A549 (cell line): ENCODE results near the gene SNCAIP. TPM values are rescaled to one million over a fixed set of nuclear protein-coding genes. Genes with fewer than 3 reads are reported as not detected.

Experiments used
- ATAC-seq, 2 experiments: fragments of 200-7000 bp in 1 of 2; fragments of >200 bp in 1 of 2; cut with Nextera tagmentation in 1 of 2; cut with Tn5 transposase in 1 of 2; 3 replicates each; pipeline versions ENCODE4 v1.8.0 to v1.9.1; 2018 to 2020; ENCODE audit warnings: mild to moderate bottlenecking in 1 of 2, moderate library complexity in 1 of 2
- CTCF ChIA-PET: fragments of 300-600 bp; sonication (Branson Sonifier 250); formaldehyde crosslinking; extraction: SDS; loops from one replicate; lab custom pipeline; 2021; ENCODE audit warnings: antibody characterized with exemption, inconsistent platforms; lab: Yijun Ruan, JAX
- POLR2A ChIA-PET: fragments of 350-600 bp; formaldehyde crosslinking; extraction: SDS; loops from one replicate; lab custom pipeline; 2021; ENCODE audit warnings: antibody characterized with exemption, inconsistent platforms; lab: Yijun Ruan, JAX
- DNase-seq, 2 experiments: peaks; one replicate each; pipeline versions ENCODE4 v3.0.0 to v3.0.0-alpha.2; 2011 to 2016; ENCODE audit warnings: low read depth in 1 of 2, low spot score in 1 of 2
- FAIRE-seq: peaks from 2 replicates; lab custom pipeline; 2011; peaks lifted over from hg19 to GRCh38; lab: Jason Lieb, UNC
- H3K27ac ChIP-seq, 2 experiments: fragments of >200 bp; sonication (Bioruptor Twin); formaldehyde crosslinking; 3 replicates each; pipeline ENCODE4 v1.5.1; 2016 to 2017
- H3K4me1 ChIP-seq: fragments of >200 bp; sonication (Bioruptor Twin); formaldehyde crosslinking; 3 replicates; pipeline ENCODE4 v1.6.1; 2016
- H3K4me2 ChIP-seq: fragments of >200 bp; sonication (Bioruptor Twin); formaldehyde crosslinking; 3 replicates; pipeline ENCODE4 v1.6.1; 2016
- H3K4me3 ChIP-seq: fragments of >200 bp; sonication (Bioruptor Twin); formaldehyde crosslinking; 3 replicates; pipeline ENCODE4 v1.5.1; 2016
- H3K9me3 ChIP-seq: fragments of >200 bp; sonication (Bioruptor Twin); formaldehyde crosslinking; 3 replicates; pipeline ENCODE4 v1.6.1; 2016
- BCL3 ChIP-seq: fragments of >200 bp; sonication (Bioruptor Twin); formaldehyde crosslinking; IDR thresholded peaks from 3 replicates; pipeline ENCODE4 v1.6.1; 2016
- CBX2 ChIP-seq: fragments of 200-600 bp; sonication (generic); IDR thresholded peaks from 2 replicates; pipeline ENCODE4 v1.6.1; 2016; ENCODE audit warnings: low read depth, mild to moderate bottlenecking, borderline replicate concordance
- CEBPB ChIP-seq, 2 experiments: fragments of >200 bp in 1 of 2; sonication (Bioruptor Twin) in 1 of 2; formaldehyde crosslinking in 1 of 2; IDR thresholded peaks; 2 replicates each; pipeline ENCODE4 v1.6.1; 2012 to 2016
- CHD2 ChIP-seq: fragments of 150-350 bp; IDR thresholded peaks from 2 replicates; pipeline ENCODE4 v1.6.1; 2014; ENCODE audit warnings: low read length; ENCODE audit not compliant: partially characterized antibody
- EHMT2 ChIP-seq: fragments of 200-600 bp; sonication (generic); IDR thresholded peaks from 2 replicates; pipeline ENCODE4 v1.6.1; 2016; ENCODE audit warnings: antibody characterized with exemption, low read depth, mild to moderate bottlenecking, moderate library complexity
- EP300 ChIP-seq, 2 experiments: fragments of >200 bp; sonication (Bioruptor Twin); formaldehyde crosslinking; IDR thresholded peaks; 2 replicates in 1 of 2; 3 replicates in 1 of 2; pipeline ENCODE4 v1.6.1; 2016 to 2017
- FOSB ChIP-seq: fragments of 250-450 bp; sonication (Bioruptor Pico); IDR thresholded peaks from 2 replicates; pipeline ENCODE4 v1.5.0; 2020; ENCODE audit warnings: mild to moderate bottlenecking, moderate library complexity
- FOXS1 ChIP-seq: fragments of 250-450 bp; sonication (Bioruptor Pico); IDR thresholded peaks from 2 replicates; pipeline ENCODE4 v1.5.0; 2020; ENCODE audit warnings: mild to moderate bottlenecking, moderate library complexity
- GATA3 ChIP-seq: IDR thresholded peaks from 2 replicates; pipeline ENCODE4 v1.6.1; 2012; ENCODE audit warnings: borderline replicate concordance
- HDAC2 ChIP-seq: fragments of 200-600 bp; sonication (generic); IDR thresholded peaks from 2 replicates; pipeline ENCODE4 v1.6.1; 2016
- HES2 ChIP-seq: fragments of >200 bp; sonication (Bioruptor Twin); formaldehyde crosslinking; IDR thresholded peaks from 2 replicates; pipeline ENCODE4 v1.6.1; 2016
- HOXA7 ChIP-seq: fragments of 250-450 bp; sonication (Bioruptor Pico); IDR thresholded peaks from 2 replicates; pipeline ENCODE4 v1.5.0; 2020; ENCODE audit warnings: mild to moderate bottlenecking, moderate library complexity
- HOXB13 ChIP-seq: fragments of 250-450 bp; sonication (Bioruptor Pico); IDR thresholded peaks from 2 replicates; pipeline ENCODE4 v1.5.0; 2020; ENCODE audit warnings: low read depth, mild to moderate bottlenecking, moderate library complexity
- KDM5A ChIP-seq: fragments of 200-600 bp; sonication (generic); IDR thresholded peaks from 2 replicates; pipeline ENCODE4 v1.6.1; 2016; ENCODE audit warnings: antibody characterized with exemption, mild to moderate bottlenecking
- MAX ChIP-seq: IDR thresholded peaks from 2 replicates; pipeline ENCODE4 v1.6.1; 2012
- MAZ ChIP-seq: fragments of 150-350 bp; IDR thresholded peaks from 2 replicates; pipeline ENCODE4 v1.6.1; 2014; ENCODE audit warnings: antibody characterized with exemption, low read depth, low read length, borderline replicate concordance
- MYC ChIP-seq: IDR thresholded peaks from 2 replicates; pipeline ENCODE4 v1.6.1; 2012; ENCODE audit warnings: mild to moderate bottlenecking, inconsistent platforms, low read length, improper control_type of control experiment, borderline replicate concordance
- NFE2L2 ChIP-seq: fragments of 150-350 bp; conservative IDR thresholded peaks from 2 replicates; pipeline ENCODE4 v1.6.1; 2014; ENCODE audit warnings: low read length
- NPAS2 ChIP-seq: fragments of 250-450 bp; sonication (Bioruptor Pico); IDR thresholded peaks from 2 replicates; pipeline ENCODE4 v1.8.0; 2022; ENCODE audit warnings: mild to moderate bottlenecking, moderate library complexity, borderline replicate concordance
- NR3C1 ChIP-seq: fragments of >200 bp; sonication (Bioruptor Twin); formaldehyde crosslinking; IDR thresholded peaks from 3 replicates; pipeline ENCODE4 v1.6.1; 2017
- PHF8 ChIP-seq: fragments of 200-600 bp; sonication (generic); IDR thresholded peaks from 2 replicates; pipeline ENCODE4 v1.6.1; 2016; ENCODE audit warnings: low read depth, mild to moderate bottlenecking, antibody characterized with exemption, moderate library complexity, borderline replicate concordance
- POLR2A ChIP-seq: IDR thresholded peaks from 2 replicates; pipeline ENCODE4 v1.6.1; 2012; ENCODE audit warnings: mild to moderate bottlenecking, low read length
- POLR2AphosphoS2 ChIP-seq: conservative IDR thresholded peaks from 2 replicates; pipeline ENCODE4 v1.6.1; 2012; ENCODE audit warnings: low read length, improper control_type of control experiment, inconsistent platforms
- RAD21 ChIP-seq, 2 experiments: fragments of >200 bp in 1 of 2; sonication (Bioruptor Twin) in 1 of 2; formaldehyde crosslinking in 1 of 2; IDR thresholded peaks in 1 of 2; conservative IDR thresholded peaks in 1 of 2; 2 replicates in 1 of 2; 3 replicates in 1 of 2; pipeline ENCODE4 v1.6.1; 2012 to 2018; ENCODE audit warnings: inconsistent platforms in 1 of 2
- RARB ChIP-seq: fragments of 250-450 bp; sonication (Bioruptor Pico); IDR thresholded peaks from 2 replicates; pipeline ENCODE4 v1.8.0; 2021; ENCODE audit warnings: mild to moderate bottlenecking, moderate library complexity
- RFX5 ChIP-seq: fragments of 450-650 bp; IDR thresholded peaks from 2 replicates; pipeline ENCODE4 v1.7.1; 2014; ENCODE audit warnings: antibody characterized with exemption, mild to moderate bottlenecking, moderate library complexity
- RNF2 ChIP-seq: fragments of 200-600 bp; sonication (generic); IDR thresholded peaks from 2 replicates; pipeline ENCODE4 v1.6.1; 2016; ENCODE audit warnings: low read depth, mild to moderate bottlenecking, antibody characterized with exemption, moderate library complexity, borderline replicate concordance
- SMC3 ChIP-seq: fragments of >200 bp; sonication (Bioruptor Twin); formaldehyde crosslinking; IDR thresholded peaks from 3 replicates; pipeline ENCODE4 v1.6.1; 2018; ENCODE audit warnings: inconsistent platforms
- SREBF2 ChIP-seq: fragments of 450-650 bp; IDR thresholded peaks from 2 replicates; pipeline ENCODE4 v1.6.1; 2014; ENCODE audit warnings: mild to moderate bottlenecking, moderate library complexity
- TP53 ChIP-seq: fragments of 250-450 bp; sonication (Bioruptor Pico); IDR thresholded peaks from 2 replicates; pipeline ENCODE4 v1.5.0; 2021; ENCODE audit warnings: mild to moderate bottlenecking, moderate library complexity
- ZC3H11A ChIP-seq: fragments of 450-650 bp; IDR thresholded peaks from 2 replicates; pipeline ENCODE4 v1.6.1; 2014; ENCODE audit warnings: antibody characterized with exemption, mild to moderate bottlenecking
- ZFP36 ChIP-seq: fragments of 450-650 bp; IDR thresholded peaks from 2 replicates; pipeline ENCODE4 v1.6.1; 2014; ENCODE audit warnings: borderline replicate concordance; ENCODE audit not compliant: partially characterized antibody
- ZSCAN20 ChIP-seq: fragments of 250-450 bp; sonication (Bioruptor Pico); IDR thresholded peaks from 2 replicates; pipeline ENCODE4 v1.8.0; 2022; ENCODE audit warnings: mild to moderate bottlenecking, moderate library complexity
- WGBS: methylation state at CpG from one replicate; pipeline ENCODE4 v1.1.6; 2017; ENCODE audit errors: missing lambda C conversion rate; 5-methylcytosine and 5-hydroxymethylcytosine counted together
- polyA plus RNA-seq, 4 experiments: library from polyadenylated mRNA; depleted of rRNA in 3 of 4; stranded (reverse); fragments of >200 nt; fragmentation: RNase III in 1 of 4; extraction: RNeasy Plus Mini Kit Qiagen cat#74134 plus additional on column Dnase treatment in 1 of 4; gene quantifications; 2 replicates in 3 of 4; 3 replicates in 1 of 4; pipeline ENCODE4 v1.2.3, GENCODE V29; 2011 to 2017

The SNCAIP gene
- polyA plus RNA-seq, 2 of the 4 experiments (the other 2 are of a cell fraction), result 0.03 to 0.04 TPM

DNA sequence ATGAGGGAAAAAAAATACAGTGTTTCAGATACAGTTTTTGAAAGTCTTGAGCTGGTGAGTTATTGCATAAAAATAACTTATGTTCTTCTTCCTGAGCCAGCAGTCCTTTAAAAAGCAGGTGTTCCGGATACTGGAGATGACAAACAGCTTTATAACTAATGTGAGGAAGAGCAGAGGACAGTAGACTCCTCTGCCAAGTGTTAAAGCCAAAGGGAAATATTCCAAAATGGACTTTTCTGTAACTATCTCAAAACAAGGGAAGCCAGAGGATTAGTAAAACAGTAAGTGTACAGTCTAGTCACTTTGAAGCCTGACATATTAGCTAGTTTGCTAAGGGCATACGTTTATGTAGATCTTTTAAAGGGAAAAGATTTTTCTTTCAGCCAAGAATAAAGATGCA lies 11.0 kb upstream of the SNCAIP start:
- H3K9me3 ChIP-seq, result no peaks in the 10 kb centered on the region
- no peak overlapping the region for H3K27ac ChIP-seq
- TF ChIP-seq PHF8 (no peak), HOXB13 (no peak), HES2 (no peak), HOXA7 (CRISPR knock-in tag) (no peak), POLR2A (no peak), FOXS1 (CRISPR knock-in tag) (no peak), MYC (no peak), POLR2AphosphoS2 (no peak), RFX5 (no peak), CHD2 (no peak), NR3C1 (no peak), RNF2 (no peak)
- no peak for FAIRE-seq
- no peak overlapping the region for H3K4me2 ChIP-seq
- H3K4me3 ChIP-seq, result no peak overlapping the region
- ATAC-seq, result no peak
- CTCF ChIA-PET, result no interaction called here
- DNase-seq, result no peak
- POLR2A ChIA-PET, result no interaction called here
- no peaks in the 10 kb centered on the region for H3K4me1 ChIP-seq
- 36% methylated on average over 2 of the region's 2 CpGs for WGBS

DNA sequence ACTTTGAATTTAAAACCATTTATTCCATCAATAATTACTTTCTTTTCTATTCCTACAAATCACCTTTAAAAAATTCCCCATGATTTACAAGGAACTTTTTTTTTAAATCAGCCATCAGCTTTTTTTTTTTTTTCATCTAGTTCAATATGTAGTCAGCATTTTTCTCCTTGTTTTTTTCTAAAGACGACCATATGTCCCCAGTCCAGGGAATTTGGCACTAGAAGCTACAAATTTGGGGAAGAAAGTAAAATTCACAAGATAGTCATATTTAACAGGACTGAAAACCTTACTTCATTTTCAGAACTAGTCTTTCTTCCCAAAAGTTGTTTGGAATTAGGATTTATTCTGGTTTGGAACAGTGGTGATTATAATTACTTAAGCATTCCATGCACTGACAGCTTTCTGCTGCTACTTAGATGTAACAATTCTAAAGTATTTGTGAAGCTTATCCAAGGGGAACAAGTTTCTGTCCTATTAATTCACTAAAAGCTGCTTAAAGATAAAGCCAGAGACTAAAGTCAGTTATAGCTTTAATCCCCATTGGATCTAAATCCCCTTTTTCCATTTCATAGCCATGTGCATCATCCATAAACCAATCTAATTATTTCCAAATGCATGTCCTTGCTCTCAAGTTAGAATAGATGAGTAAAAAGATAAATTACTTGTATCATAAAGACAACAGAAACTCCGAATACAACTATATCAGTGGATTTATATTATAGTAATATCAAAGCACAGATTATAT lies 7.4 kb upstream of the SNCAIP start:
- FAIRE-seq, result no peak
- no peak overlapping the region for H3K27ac ChIP-seq
- no peak for DNase-seq
- ATAC-seq, result no peak
- ChIA-PET CTCF (no interaction called here), POLR2A (no interaction called here)
- no peaks in the 10 kb centered on the region for H3K4me1 ChIP-seq
- 3% methylated on average over 2 of the region's 2 CpGs for WGBS
- no peak overlapping the region for H3K4me3 ChIP-seq
- no peak overlapping the region for H3K4me2 ChIP-seq
- H3K9me3 ChIP-seq, result no peaks in the 10 kb centered on the region
- no peak for TF ChIP-seq KDM5A
- no peak for TF ChIP-seq RARB (CRISPR knock-in tag)
- no peak for TF ChIP-seq BCL3
- TF ChIP-seq RNF2, result no peak
- no peak for TF ChIP-seq RAD21 (conservative IDR thresholded peaks at IDR 0.05 in 1 of 2, IDR thresholded peaks at IDR 0.05 in 1 of 2)
- no peak for TF ChIP-seq NFE2L2
- no peak for TF ChIP-seq SREBF2
- TF ChIP-seq EHMT2, result no peak
- TF ChIP-seq EP300 (IDR thresholded peaks at IDR 0.05), result no peak
- TF ChIP-seq HES2, result no peak
- no peak for TF ChIP-seq FOSB (CRISPR knock-in tag)
- no peak for TF ChIP-seq SMC3
- TF ChIP-seq POLR2A, result no peak
- TF ChIP-seq POLR2AphosphoS2, result no peak
- TF ChIP-seq FOXS1 (CRISPR knock-in tag), result no peak
- TF ChIP-seq TP53, result no peak
- no peak for TF ChIP-seq CEBPB (IDR thresholded peaks at IDR 0.05)

DNA sequence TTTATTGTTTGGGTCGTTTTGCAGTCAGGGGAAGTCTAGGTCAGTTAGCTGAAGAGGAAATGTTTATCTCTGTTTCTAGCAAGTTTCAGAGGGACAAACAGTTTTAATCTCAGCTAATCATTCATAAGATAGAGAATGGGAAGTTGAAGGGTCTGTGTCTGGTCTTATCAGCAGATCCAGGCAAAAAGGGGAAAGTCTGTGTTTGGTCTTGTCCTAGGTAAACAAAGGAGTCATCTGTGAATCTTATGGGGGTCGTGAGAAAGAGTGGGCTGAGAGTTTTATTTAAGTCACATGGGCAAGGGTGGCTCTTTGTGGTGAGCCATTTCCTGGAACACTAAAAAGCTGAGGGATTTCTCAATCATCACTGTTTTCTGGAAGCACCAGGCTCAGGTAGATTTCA lies 5.6 kb upstream of the SNCAIP start:
- Histone ChIP-seq H3K4me3 (no peak overlapping the region), H3K27ac (no peak overlapping the region), H3K9me3 (no peaks in the 10 kb centered on the region), H3K4me1 (no peaks in the 10 kb centered on the region), H3K4me2 (no peak overlapping the region)
- WGBS, result 0% methylated on average over 2 of the region's 2 CpGs
- FAIRE-seq, result no peak
- no peak for DNase-seq
- no peak for ATAC-seq
- ChIA-PET POLR2A (interaction anchor here (0.5 to 0.6 kb wide), 2 partner anchors 20 to 469 kb away, joined by 3 to 5 read pairs; no protein-coding TSS in a partner anchor), CTCF (no interaction called here)
- TF ChIP-seq ZFP36 (no peak), ZSCAN20 (CRISPR knock-in tag) (no peak), GATA3 (no peak), HDAC2 (no peak), ZC3H11A (no peak), MAX (no peak), BCL3 (no peak), RARB (CRISPR knock-in tag) (no peak), MAZ (no peak), NPAS2 (CRISPR knock-in tag) (no peak), CBX2 (no peak), POLR2AphosphoS2 (no peak), TP53 (no peak)
